SHP77 (cell line): ENCODE results near the gene VSIG4.

Source experiments
- DNase-seq, 2 experiments: peaks; one replicate each; lab custom pipeline; 2025; lab: John Stamatoyannopoulos, UW

VSIG4 gene

DNA sequence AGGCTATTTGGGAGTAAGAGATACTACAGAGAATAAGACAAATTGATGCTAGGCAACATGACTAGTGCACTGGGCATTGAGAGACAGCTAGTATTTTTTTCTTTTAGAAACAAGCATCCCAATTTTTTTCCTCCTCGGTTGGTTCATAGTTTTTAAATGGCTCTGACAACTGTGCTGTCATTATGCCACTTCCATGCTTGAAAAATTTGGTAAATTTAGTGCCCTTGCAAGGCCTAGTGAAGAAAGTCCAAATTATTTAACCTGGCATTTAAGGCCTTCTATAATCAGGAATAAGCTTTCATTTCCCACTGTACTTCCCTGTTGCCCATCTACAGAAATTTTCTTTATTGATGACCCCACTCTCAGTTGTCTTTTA, 15.8 kb downstream of the VSIG4 start:
- DNase-seq, result no peak

DNA sequence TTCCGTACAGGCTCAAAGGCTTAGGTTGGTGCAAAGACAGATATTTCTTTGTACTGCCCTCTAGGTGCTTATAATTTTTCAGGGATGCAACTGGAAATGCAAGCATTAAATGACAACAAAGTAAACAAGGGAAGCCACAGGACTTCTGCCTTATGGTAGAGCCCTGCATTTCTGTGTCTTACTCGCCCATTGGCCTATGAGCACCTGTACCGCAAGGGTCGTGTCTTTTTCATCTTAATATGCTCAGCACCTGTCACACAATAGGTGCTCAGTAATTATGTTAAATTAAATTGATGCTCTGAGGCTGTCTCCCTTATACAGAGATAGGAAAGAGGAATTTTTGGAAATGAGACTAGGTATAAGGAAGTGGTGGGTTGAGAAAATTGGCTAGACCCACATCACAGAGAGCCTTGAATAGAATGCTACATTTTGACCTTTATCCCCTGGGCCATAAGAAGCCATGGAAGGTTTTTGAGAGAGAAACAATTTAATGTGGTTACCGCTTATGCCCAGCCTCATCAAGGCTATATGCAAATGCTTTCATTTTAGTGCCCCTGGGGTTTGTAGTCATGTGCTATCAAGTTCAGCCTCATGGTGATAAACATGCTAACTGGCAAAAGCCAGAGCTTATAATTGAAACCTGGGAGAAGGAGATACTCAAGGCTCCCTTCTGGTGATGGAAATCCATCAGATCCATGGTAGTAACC, 16.3 kb downstream of the VSIG4 start:
- DNase-seq, result no peak

DNA sequence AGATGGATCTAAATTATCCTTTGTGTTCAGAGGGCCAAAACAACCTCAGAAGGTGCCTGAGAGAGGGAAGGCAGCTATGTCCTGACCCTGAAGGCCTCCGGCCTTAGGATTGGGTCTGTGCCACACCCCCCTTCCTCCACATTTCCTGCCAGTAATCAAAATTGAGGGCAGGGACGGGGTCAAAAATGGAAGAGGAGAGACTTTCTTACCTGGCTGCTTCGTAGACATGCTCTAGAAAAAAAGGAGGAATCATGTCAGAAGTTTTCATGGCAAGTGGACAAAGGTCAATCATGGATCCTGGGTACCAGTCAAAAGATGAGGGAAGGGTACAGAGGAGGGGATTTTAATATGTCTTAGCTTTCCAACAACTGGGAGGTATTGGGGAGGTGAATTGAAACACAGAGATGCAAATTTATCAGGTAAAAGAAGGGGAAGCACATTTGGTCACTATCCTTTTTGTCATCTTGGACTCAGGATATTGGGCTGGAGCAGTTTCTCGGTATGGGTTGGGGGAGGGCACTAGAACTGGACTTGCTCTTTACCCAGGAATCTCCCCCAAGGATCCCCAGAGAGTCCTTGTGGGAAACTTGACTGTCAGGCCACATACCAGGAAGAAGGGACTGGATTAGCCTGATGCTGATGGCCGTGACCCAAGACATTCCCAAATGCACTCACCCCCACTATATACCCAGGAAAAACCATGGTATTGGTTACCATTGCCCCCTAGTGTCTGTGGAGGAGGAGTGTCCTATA, 17.1 kb downstream of the VSIG4 start:
- DNase-seq, result no peak

DNA sequence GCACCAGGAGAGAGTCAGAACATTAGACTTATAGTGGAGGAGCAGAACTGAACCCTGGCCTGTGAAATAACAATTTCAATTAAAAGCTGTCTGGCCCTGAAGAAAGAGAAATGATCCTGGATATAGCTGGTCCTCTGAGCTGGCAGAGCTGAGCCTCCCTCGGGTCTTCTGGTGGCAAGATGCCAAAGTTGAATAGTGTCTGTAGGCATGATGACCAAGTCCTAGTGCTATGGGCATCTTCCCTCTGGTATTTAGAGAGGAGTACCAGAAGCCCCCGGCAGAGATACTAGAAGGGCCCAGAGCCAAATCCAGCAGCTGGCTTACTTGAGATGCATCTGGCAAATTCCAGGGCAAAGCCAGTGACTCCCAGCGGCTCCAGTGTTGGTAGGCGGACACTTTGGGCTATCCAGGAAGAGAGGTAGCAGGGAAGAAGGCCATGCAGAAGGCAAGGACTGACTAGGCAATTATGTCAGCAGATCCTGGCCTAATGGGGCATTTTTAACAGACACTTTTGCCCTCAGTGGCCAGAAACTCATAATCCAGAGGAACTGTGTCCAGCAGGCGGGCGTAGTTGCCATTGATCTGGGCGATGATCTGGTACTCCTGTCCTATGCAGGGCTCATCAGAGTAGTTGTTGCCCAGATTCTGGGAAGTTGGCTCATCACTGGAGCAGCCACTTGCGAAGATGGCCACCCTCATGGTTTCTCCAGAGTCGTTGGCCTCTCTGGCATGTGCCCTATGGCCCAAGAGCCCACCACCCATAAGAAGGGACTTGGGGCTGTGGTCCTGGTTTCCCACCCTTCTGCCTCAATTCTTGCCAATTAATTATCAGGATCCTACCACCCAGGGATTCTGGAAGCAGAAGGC, 17.9 kb downstream of the VSIG4 start:
- DNase-seq, result no peak

DNA sequence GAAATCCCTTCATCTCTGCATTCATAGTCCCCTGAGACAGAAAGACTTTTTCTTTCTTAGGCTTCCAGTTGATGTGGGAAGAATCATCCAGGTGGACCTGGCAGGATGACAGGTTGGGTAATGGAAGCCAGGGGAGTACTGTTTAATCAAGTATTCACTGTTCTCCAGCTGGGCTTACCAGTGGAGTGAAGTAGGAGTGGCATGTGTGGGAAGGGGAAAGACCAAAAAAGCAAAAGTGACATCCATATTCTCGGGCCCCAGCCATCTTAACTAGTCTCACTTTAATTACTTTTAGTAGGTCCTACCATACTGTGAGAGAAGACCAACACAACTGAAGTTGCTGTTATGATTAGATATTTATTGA, 18.5 kb downstream of the VSIG4 start:
- no peak for DNase-seq

DNA sequence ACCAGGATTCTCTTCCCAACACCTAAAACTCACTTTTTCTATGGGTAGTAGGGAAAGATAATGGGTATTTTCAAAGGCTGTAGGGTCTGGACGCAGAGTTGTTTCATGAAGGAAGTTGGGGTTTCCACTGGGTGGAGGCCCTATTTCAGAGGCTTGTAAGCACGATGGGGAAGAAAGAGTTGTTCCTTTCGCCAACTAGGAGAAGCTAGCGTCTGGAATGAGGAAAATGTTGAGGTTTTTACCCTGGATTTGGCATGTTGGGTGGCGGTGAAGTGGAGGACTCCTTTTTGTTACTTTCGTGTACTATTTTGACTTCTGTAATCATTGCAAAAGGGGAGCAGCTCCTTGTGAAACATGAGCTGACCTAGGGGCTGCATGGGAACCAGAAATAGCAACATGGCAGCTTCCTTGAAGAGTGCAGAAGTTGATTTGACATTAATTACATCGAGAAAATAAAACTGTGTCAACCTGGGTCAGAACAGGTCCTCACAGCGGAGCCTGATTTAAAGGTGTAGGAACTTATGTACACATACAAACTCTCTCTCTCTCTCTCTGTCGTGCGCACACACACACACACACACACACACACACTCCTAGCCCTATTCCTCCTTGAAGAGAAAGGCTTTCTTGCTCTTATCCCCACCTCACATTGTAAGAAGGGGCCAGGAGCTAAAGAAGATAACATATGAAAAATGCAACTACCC, 19.1 kb downstream of the VSIG4 start:
- DNase-seq, result no peak

- DNase-seq, result no peak
Measured at GRCh38 chrX:66019974-66020373, 19.9 kb downstream of the VSIG4 start.

DNA sequence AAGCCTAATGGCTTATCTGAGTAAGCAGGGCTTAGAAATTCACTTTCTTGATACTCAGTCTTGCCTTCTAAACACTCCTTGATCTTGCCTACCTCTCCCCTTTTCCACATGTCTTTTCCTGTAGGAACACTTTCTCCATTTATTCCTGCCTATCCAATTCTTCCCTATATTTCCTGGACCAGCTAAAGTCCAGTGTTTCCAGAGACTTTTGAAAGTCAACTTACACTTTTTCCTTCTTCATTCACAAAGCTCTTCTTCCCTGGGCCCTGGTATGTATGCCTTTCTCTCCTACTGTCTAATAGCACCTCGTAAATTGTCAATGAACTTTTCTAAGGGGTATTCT, 20.6 kb downstream of the VSIG4 start:
- DNase-seq, result no peak

GRCh38 chrX:66018585-66019309, 21.1 kb downstream of the VSIG4 start:
- no peak for DNase-seq

DNA sequence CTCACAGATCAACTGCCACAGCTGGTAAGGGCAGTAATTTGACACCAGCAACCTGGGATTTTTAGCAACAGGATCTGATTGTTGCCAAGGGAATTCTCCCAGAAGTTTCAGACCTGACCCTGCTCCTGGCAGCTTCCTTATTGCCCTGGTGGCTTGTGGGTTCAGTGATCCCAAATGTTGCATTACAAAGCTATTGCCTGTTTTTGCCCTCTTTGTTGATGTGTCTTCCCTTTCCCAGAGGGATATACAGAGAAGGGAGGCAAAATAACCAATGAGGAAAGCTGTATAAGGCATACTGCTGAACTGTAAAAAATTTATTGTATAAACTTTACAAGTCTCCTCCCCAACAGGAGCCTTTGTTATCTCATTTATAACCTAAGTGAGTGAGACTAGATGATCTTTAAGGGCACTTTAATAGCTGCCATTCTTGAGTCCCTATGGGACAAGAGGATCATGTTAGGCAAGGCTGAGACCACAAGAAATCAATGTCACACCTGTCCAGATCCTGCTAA, 22.2 kb downstream of the VSIG4 start:
- no peak for DNase-seq

DNA sequence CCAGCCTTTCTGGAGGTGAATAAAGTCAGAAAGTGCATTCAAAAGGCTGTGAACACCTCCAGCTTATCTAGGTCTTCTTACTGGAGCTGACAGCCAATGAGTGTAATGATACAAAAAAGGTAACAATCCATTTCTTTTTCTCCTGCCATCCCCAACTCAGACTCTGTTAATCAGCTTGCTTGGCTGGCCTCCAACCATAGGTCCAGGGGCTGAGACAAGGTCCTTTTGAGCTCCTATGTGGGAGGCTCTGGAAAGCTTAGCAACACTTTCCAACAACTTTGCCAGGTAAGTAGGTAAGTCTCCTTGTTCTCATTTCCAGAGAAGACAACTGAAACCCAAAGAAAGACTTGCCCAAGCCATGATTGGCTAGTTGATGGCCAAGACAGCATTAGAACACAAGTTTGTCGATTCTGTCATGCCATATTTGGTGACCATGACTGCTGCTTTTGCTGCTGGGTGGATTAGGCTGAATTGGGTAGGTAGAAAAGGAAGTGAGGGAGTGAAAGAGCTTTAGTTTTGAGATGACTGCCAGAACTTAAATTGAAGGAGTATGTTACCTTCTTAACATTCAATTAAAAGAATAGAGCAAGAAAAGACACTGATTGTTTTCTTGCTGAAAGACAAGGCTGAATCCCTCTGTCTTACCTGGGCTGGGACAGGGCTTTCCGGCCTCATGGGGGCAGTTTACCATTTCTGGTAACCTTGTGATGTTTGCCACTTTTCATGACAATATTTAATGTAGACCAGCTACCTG, 22.8 kb downstream of the VSIG4 start:
- no peak for DNase-seq

DNA sequence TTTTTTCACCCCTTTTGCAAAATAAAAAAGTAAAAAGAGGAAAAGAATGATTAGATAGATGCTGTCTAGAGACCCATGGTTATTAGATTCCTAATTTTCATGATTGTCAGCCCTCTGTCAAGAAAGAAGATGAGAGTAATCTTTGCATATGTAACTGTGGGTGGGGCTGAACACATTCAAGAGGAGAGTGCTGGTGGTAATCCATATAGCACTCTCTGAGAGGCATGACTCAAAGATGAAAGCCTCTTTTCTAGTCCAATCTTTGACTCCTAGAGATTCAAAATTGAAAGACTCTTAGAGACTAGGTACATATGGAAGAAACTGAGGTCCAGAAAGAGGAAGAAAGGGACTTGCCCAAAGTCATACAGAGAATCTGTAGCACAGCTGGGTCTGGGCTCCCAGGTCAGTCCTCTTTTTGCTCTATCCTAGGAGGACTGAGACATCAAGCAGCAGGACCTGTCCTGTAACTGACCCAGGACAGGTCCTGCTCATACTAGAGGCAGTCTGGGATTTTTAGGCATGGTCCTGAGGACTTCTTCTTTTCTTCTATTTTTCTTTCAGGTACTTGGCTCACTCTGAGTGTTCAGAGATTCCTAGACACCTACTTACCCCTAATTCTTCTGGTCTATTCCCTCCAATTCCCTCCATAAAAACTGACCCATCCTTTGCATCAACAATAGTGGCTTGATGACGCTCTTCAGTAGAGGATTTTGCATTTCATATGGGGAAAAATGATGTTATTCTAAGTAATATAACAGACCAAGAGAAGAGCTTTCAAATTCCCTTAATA, 23.8 kb downstream of the VSIG4 start:
- DNase-seq, result no peak

GRCh38 chrX:66015152-66015831, 24.6 kb downstream of the VSIG4 start:
- DNase-seq, result no peak

DNA sequence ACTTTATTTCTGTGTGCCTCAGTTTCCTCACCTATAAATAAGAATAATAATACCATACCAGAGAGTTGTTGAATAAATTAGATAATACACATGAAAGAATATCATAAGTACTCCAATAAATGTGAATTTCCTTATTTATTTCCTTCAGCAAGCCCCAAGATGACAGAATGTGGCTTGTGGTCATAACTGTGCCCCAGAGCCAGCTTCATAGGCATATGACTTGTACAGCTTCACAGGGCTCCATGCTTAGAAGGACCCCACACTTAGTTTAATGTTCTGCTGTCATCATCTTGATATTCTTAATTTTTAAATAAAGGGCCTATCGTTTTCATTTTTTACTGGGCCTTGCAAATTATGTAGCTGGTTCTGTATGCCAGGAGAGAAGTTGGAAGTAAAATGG, 25.3 kb downstream of the VSIG4 start:
- no peak for DNase-seq

DNA sequence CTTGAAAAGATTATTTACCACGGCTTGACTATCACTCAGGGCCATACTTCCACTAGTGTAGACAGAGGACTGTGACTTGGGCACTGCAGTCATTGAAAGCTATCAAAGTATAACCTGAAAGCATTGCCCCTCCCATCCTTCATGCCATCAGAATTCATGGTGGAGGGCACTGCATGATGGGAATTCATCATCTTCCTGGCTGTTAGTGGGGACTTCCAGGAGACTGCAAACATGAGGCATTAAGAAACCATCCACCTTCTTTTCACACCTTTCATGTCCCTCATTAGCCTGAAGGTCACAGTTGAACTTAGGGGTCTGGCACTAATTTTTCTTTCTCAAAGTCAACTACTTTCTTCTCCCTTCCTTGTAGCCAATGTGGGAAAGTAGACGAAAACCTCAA, 25.8 kb downstream of the VSIG4 start:
- no peak for DNase-seq

DNA sequence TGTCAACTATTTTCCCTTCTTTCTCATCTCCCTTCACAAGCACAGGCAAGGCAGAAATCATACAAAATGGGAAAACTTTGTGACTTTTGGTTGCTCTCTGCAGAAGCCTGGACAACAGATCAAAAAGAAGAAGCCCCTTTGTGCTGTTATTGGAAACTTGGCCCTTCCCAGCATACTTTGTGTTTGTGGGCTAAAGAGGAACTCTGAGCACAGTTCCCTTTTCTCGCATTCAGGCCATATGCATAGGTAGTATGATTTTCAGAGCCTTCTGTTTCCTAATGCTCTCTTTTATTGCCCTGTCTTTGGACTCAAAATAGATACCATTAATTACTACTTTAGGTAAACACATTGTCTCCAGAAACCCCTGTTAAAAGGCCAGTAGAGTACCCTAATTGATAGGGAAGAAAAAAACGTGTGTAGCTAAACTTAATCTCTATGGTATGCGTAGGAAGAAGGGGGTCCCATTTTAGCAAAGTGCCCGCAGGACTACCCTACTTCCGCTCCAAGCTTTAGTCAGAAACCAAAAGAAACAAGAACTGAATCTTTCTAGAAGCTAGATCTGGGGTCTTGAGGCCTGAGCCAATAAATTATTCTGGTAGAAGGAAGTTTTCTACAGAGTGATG, 26.6 kb downstream of the VSIG4 start:
- DNase-seq, result no peak

DNA sequence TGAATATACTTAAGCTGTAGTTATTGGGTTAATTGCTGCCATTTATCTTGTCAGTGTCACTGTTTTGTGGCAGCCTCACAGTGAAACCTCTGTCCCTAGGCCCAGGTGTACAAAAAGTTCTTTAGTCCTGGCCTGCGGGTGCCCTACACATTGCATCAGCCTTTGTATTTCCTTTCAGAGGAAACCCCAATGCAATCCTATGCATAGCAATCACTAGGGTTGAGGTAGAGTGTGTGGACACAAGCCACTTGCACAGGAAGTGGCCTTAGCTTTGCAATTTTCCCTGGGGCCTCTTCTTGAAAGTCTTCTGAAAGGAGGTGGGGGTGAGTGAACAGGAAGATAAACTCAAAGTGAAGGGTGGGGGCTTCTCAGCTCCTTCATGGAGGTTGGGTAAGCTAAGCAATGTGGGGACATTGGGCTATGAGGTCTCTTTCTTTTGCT, 27.8 kb downstream of the VSIG4 start:
- DNase-seq, result no peak

- DNase-seq, result no peak
Measured at GRCh38 chrX:66009231-66009845, 30.5 kb downstream of the VSIG4 start.
